ENCODE data around the gene GOT1. TPM values are rescaled to one million over a fixed set of nuclear protein-coding genes. Genes with fewer than 3 reads are reported as not detected.

Gene GOT1
- total and polyA plus RNA-seq, 2 donors from 2014 or later: 73.2 to 241 TPM

DNA sequence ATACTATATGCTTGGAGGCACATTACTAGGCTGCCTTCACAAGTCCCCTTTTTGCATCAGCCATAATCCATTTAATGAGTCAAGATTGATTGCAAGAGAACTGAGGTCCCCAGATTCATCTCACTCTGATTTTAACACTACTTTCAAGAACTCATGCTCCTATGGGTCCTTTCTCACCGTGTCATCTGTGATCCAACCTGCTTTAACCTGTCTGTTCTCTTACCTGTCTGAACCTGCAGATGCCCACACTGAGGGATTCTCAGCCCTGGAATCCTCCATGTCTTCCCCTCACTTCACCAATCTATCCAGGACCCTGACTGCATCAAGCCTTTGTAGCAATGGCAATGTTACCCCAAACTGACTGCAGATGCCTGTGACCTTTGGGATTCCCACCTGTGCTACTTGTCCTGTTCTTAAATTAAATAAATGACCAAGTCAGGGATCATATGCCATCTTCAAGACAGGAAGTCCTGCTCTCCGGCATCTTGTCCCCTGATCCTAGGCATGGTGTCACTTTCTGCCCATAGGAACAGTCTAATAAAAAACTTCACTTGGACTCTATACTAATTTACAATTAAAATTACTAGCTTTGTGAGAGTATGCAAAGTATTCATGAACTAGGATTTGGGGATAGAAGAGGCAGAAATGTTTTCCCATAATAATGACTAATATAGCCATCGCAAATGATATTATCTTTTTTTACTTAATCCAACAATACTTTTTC is 25.9 kb upstream of the GOT1 start:
- intact Hi-C loops (cut with DNase I): no loop called here
- Histone ChIP-seq H3K4me3 (ENCODE audit: low read length in 3 of 3) (no peak overlapping the region), H3K9ac (ENCODE audit: low read length in 3 of 3) (no peak overlapping the region), H3K36me3 (ENCODE audit: control insufficient read depth in 2 of 3, insufficient read depth in 3 of 3, low read length in 3 of 3) (no peaks in the 10 kb centered on the region), H3K27ac (ENCODE audit: low read depth in 2 of 2, low read length in 2 of 2) (no peak overlapping the region), H3K4me1 (ENCODE audit: control insufficient read depth in 2 of 3, insufficient read depth in 2 of 3, low read depth in 1 of 3, low read length in 3 of 3) (no peaks in the 10 kb centered on the region), H3K27me3 (ENCODE audit: control insufficient read depth, insufficient read depth, low read length) (peaks cover 5% of the 10 kb centered on the region), H3K9me3 (ENCODE audit: control insufficient read depth in 2 of 3, insufficient read depth in 1 of 3, low read length in 3 of 3) (no peaks in the 10 kb centered on the region)
- DNase-seq (no peak), FAIRE-seq (no peak)
- TF ChIP-seq, protein P1, sequence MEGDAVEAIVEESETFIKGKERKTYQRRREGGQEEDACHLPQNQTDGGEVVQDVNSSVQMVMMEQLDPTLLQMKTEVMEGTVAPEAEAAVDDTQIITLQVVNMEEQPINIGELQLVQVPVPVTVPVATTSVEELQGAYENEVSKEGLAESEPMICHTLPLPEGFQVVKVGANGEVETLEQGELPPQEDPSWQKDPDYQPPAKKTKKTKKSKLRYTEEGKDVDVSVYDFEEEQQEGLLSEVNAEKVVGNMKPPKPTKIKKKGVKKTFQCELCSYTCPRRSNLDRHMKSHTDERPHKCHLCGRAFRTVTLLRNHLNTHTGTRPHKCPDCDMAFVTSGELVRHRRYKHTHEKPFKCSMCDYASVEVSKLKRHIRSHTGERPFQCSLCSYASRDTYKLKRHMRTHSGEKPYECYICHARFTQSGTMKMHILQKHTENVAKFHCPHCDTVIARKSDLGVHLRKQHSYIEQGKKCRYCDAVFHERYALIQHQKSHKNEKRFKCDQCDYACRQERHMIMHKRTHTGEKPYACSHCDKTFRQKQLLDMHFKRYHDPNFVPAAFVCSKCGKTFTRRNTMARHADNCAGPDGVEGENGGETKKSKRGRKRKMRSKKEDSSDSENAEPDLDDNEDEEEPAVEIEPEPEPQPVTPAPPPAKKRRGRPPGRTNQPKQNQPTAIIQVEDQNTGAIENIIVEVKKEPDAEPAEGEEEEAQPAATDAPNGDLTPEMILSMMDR (IDR thresholded peaks at IDR 0.05; ENCODE audit: borderline replicate concordance, extremely low read depth, insufficient read depth): no peak

DNA sequence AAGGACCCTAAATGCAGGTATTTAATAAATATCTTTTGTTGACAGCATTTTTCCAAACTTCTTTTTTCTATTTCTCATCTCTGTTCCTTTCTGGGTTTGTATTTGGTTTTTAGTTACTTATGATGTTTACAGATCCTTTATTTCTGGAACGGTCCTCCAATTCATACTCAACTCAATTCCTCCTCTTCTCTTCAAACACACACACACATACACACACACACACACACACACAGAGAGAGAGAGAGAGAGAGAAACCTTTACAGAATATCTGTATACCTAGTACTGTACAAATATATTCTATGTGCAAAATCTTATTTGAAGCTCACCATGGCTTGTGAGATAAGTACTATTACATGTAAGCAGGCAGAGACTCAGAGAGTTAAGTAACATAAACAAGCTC is 21.6 kb upstream of the GOT1 start:
- Histone ChIP-seq H3K27ac (ENCODE audit: low read depth in 2 of 2, low read length in 2 of 2) (no peak overlapping the region), H3K9me3 (ENCODE audit: control insufficient read depth in 2 of 3, insufficient read depth in 1 of 3, low read length in 3 of 3) (no peaks in the 10 kb centered on the region), H3K9ac (ENCODE audit: low read length in 3 of 3) (no peak overlapping the region), H3K4me1 (ENCODE audit: control insufficient read depth in 2 of 3, insufficient read depth in 2 of 3, low read depth in 1 of 3, low read length in 3 of 3) (peaks cover 0 to 3% (median 0%) of the 10 kb centered on the region in 3 donors), H3K27me3 (ENCODE audit: control insufficient read depth, insufficient read depth, low read length) (peaks cover 22% of the 10 kb centered on the region), H3K4me3 (ENCODE audit: low read length in 3 of 3) (no peak overlapping the region), H3K36me3 (ENCODE audit: control insufficient read depth in 2 of 3, insufficient read depth in 3 of 3, low read length in 3 of 3) (no peaks in the 10 kb centered on the region)
- TF ChIP-seq, protein P1 (IDR thresholded peaks at IDR 0.05; ENCODE audit: borderline replicate concordance, extremely low read depth, insufficient read depth): no peak
- intact Hi-C loops (cut with DNase I): no loop called here
- FAIRE-seq: no peak
- no peak for DNase-seq

DNA sequence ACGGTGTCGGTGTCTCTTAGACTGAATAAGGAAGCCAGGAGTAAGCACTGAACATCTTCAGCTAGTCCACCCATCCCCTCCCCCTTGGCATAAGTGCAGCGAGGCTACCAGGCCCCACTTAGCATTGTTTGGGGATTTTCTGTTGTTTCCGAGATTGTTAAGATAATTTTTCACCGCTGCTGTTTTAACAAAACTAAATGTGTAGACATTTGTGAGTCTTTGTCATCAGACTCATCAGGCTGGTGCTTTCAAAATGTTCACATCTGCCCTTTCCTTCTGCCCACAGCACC is 21.0 kb upstream of the GOT1 start:
- TF ChIP-seq, protein P1 (IDR thresholded peaks at IDR 0.05; ENCODE audit: borderline replicate concordance, extremely low read depth, insufficient read depth): no peak
- FAIRE-seq (no peak), DNase-seq (no peak)
- peaks cover 26% of the 10 kb centered on the region for H3K27me3 ChIP-seq (ENCODE audit: control insufficient read depth, insufficient read depth, low read length)
- intact Hi-C loops (cut with DNase I): no loop called here
- H3K9me3 ChIP-seq (ENCODE audit: control insufficient read depth in 2 of 3, insufficient read depth in 1 of 3, low read length in 3 of 3): no peaks in the 10 kb centered on the region
- H3K27ac ChIP-seq (ENCODE audit: low read depth in 2 of 2, low read length in 2 of 2): no peak overlapping the region
- no peak overlapping the region for H3K9ac ChIP-seq (ENCODE audit: low read length in 3 of 3)
- H3K4me1 ChIP-seq (ENCODE audit: control insufficient read depth in 2 of 3, insufficient read depth in 2 of 3, low read depth in 1 of 3, low read length in 3 of 3): peaks cover 0 to 3% (median 0%) of the 10 kb centered on the region in 3 donors
- no peak overlapping the region for H3K4me3 ChIP-seq (ENCODE audit: low read length in 3 of 3)
- H3K36me3 ChIP-seq (ENCODE audit: control insufficient read depth in 2 of 3, insufficient read depth in 3 of 3, low read length in 3 of 3): no peaks in the 10 kb centered on the region

Measured in kidney (tissue), 14 donors.